NCI-H146 (cell line): ENCODE measurements around the gene TSPAN1.

Source experiments
- DNase-seq: peaks from one replicate; lab custom pipeline; 2025; lab: John Stamatoyannopoulos, UW

TSPAN1 gene

GRCh38 chr1:46187106-46187869, 12.4 kb downstream of the TSPAN1 start:
- peak; percentile 82 for DNase-seq

- peak; percentile 62 for DNase-seq
Observed at GRCh38 chr1:46188295-46189030, 13.6 kb downstream of the TSPAN1 start.

GRCh38 chr1:46190539-46190938, 15.7 kb downstream of the TSPAN1 start:
- DNase-seq: no peak

GRCh38 chr1:46191033-46191701, 16.3 kb downstream of the TSPAN1 start:
- no peak for DNase-seq

GRCh38 chr1:46192171-46192570, 17.3 kb downstream of the TSPAN1 start:
- no peak for DNase-seq

GRCh38 chr1:46193285-46193684, 18.4 kb downstream of the TSPAN1 start:
- no peak for DNase-seq

GRCh38 chr1:46193984-46194570, 19.2 kb downstream of the TSPAN1 start:
- no peak for DNase-seq

- no peak for DNase-seq
Observed at GRCh38 chr1:46194641-46195193, 19.8 kb downstream of the TSPAN1 start.

GRCh38 chr1:46196609-46197008, 21.7 kb downstream of the TSPAN1 start:
- no peak for DNase-seq

- DNase-seq: no peak
Observed at GRCh38 chr1:46197560-46197963, 22.7 kb downstream of the TSPAN1 start.

- DNase-seq: peak; percentile 60
Observed at GRCh38 chr1:46197964-46198811, 23.3 kb downstream of the TSPAN1 start, which contains the start of gene POMGNT1. POMGNT1 (minus strand) TSS chr1:46198434; CDS start chr1:46197821, 613 bp downstream.

GRCh38 chr1:46199233-46199749, 24.4 kb downstream of the TSPAN1 start:
- DNase-seq: no peak

- no peak for DNase-seq
Observed at GRCh38 chr1:46203738-46204405, 29.0 kb downstream of the TSPAN1 start.

GRCh38 chr1:46204406-46204742, 29.5 kb downstream of the TSPAN1 start:
- DNase-seq: no peak

GRCh38 chr1:46205141-46205540, 30.3 kb downstream of the TSPAN1 start:
- no peak for DNase-seq

- no peak for DNase-seq
Observed at GRCh38 chr1:46205791-46206190, 30.9 kb downstream of the TSPAN1 start.

GRCh38 chr1:46206399-46206798, 31.5 kb downstream of the TSPAN1 start:
- DNase-seq: no peak

GRCh38 chr1:46210561-46210960, 35.7 kb downstream of the TSPAN1 start:
- DNase-seq: no peak

- no peak for DNase-seq
Observed at GRCh38 chr1:46211051-46211450, 36.2 kb downstream of the TSPAN1 start.

GRCh38 chr1:46215504-46215903, 40.6 kb downstream of the TSPAN1 start:
- DNase-seq: no peak
